GM18873 (cell line): ENCODE data around the gene C12orf42.
A peak's percentile ranks its signal among the peaks of the same experiment; 100 is the strongest.

Source experiments
- ATAC-seq: cut with Tn5 transposase; IDR thresholded peaks from one replicate; pipeline ENCODE4 v1.9.1; 2021; ENCODE audit warnings: mild to moderate bottlenecking, moderate library complexity, moderate number of reproducible peaks; ENCODE audit not compliant: unreplicated experiment, low FRiP score

The C12orf42 gene

GRCh38 chr12:103495469-103496456, at the start of gene C12orf42:
TSS of gene C12orf42 (minus strand) at chr12:103495968. CDS start at chr12:103478426, 17,542 bp downstream.
- ATAC-seq: no peak

DNA sequence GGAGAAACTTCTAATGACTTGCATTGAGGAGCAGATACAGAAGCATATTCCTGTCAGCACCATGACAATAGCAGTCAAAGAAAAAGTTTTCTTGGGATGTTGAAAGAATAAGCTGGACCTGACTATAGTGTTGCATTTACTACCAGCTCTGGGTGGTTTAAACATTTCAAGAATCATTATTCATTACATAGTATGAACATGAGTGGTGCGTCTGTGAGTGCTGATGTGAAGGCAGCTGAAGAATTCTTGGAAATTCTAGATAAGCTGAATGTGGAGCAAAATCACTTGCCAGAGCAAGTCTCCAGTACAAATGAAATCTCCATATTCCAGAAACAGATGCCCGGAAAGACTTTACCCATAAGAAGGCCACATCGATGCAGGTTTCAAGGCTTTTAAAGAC, 46.3 kb upstream of the C12orf42 start:
- no peak for ATAC-seq

GRCh38 chr12:103540319-103540718, 44.6 kb upstream of the C12orf42 start:
- ATAC-seq: no peak

DNA sequence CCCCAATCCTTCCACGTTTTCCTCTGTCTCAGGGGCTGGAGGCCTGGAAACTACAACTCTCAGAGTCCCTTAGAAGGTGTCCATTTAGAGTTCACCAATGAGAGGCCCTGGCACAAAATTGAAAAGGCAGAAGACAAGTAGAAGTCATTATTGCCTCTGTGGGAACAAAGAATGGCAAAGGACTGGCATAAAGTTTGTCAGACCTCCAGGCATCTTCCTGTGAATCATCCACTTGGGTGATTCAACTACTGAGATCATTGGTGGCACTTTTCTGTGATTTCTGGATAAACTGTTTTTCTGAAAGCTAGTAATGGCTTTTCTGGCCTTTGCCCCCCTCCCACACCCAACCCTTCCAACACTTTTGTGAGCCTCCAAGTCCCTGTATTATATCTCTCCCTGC, 42.6 kb upstream of the C12orf42 start:
- ATAC-seq: no peak

DNA sequence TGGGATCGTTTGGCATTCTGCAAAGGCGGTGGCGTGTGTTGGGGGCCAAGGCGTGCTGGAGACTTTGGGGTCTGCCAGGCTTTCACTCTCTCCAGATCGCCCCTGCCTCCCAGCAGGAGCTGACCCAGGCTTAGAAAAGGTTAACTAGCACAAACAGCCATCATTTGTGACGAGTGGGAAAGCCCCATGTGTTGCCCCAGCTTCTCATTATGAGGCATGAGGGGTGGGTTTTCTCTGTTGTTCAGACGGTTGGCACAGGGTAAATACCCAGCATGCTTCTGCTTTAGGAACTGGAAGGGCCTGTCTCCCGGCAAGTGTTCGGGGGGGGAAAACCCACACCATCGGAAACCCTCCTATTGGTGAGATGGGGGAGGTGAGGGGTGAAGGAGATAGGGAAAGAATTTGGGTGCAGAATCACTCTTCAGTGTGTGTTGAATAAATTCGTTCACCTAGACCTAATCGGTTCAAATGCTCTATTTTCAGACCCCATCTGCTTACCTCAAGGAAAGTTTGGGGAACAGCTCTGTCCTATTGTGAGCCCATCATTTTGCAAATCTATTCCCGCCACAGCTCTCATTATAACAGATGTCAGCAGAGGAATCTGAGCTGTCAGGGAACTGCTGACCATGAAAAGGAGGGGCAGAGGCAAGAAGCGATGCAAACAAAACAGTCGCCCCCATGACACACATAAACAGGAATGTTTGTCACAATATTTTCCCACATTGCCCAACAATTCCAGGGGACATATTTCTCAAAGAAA, 34.7 kb upstream of the C12orf42 start:
- no peak for ATAC-seq

- ATAC-seq: no peak
These were observed 33.5 kb upstream of the C12orf42 start for GRCh38 chr12:103529306-103529705.

GRCh38 chr12:103524238-103524875, 28.6 kb upstream of the C12orf42 start:
- no peak for ATAC-seq

- ATAC-seq: no peak
These were observed 28.0 kb upstream of the C12orf42 start for GRCh38 chr12:103523771-103524170.

DNA sequence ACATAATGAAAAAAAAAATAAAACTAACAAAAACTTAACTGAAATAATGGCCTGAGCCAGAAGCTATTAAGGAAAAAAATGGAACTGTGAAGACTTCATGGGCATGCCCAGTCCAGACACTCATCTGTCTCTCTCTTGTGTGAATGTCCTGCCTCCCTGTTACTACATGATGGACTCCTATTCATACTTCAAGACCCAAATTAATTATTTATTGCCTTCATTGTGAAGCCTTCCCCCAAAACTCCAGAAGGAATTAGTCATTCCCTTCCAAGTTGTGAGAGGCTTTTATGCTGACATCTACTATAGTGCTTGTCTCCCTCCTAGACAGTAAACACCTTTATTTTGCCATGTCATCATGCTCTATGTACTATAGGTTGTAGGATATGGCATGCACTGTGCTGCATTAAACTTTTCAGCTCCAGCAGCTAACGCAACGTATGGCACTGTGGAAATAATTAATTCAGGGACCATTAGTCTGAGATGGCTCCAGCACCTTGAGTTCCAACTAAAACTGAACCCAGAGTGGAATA, 25.0 kb upstream of the C12orf42 start:
- no peak for ATAC-seq

DNA sequence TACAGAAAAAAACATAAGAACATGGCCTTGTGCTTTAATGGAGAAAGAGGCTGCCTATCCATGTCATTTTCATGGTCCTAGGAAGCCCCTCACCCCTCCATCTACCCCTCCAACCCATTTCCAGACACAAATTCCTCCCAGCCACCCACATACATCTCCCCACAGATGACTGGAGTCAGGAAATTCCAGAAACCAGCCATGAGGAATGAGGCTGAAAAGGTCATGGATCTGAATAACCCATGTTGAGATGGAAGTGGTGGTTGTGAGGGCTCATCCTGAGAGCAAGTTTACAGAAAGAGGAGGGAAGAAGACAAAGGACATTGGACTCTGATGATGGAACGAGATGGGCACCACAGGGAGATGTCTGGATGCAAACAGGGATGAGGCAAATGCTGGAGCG, 23.9 kb upstream of the C12orf42 start:
- ATAC-seq: no peak

DNA sequence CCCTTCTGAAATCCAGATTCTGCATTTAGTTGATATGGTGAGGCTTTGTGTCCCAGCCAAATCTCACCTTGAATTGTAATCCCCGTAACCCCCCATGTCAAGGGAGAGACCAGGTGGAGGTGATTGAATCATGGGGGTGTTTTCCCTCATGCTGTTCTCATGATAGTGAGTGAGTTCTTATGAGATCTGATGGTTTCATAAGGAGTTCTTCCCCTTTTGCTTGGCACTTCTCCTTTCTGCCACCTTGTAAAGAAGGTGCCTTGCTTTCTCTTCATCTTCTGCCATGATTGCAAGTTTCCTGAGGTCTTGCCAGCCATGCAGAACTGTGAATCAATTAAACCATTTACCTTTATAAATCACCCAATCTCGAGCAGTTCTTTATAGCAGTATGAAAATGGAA, 23.1 kb upstream of the C12orf42 start:
- no peak for ATAC-seq

GRCh38 chr12:103517161-103517560, 21.4 kb upstream of the C12orf42 start:
- ATAC-seq: no peak

- no peak for ATAC-seq
These were observed 19.6 kb upstream of the C12orf42 start for GRCh38 chr12:103515341-103515740.

GRCh38 chr12:103513875-103514274, 18.1 kb upstream of the C12orf42 start:
- ATAC-seq: no peak

GRCh38 chr12:103505371-103506236, 9.8 kb upstream of the C12orf42 start:
- ATAC-seq: peak; percentile 96

GRCh38 chr12:103504606-103505005, 8.8 kb upstream of the C12orf42 start:
- ATAC-seq: no peak

GRCh38 chr12:103503546-103504480, 8.0 kb upstream of the C12orf42 start:
- ATAC-seq: no peak

DNA sequence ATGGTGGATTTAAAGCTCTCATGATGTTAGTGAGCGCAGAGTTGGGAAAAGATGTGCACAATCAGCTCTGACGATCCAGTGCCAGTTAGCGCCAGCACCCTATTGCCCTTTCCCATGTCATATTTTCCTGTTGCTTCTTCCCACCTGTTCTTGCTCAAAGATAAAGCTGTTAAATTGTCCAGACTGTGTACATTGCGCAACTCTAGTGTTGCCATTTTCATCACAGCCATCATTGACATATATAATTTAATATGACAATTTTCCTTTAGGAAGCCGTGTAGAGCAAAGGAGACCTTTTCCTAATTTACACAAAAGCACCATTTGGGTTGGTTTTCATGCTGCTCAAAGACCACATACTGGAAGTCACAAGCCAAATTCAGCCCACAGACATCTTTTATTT, 5.7 kb upstream of the C12orf42 start:
- ATAC-seq: no peak

DNA sequence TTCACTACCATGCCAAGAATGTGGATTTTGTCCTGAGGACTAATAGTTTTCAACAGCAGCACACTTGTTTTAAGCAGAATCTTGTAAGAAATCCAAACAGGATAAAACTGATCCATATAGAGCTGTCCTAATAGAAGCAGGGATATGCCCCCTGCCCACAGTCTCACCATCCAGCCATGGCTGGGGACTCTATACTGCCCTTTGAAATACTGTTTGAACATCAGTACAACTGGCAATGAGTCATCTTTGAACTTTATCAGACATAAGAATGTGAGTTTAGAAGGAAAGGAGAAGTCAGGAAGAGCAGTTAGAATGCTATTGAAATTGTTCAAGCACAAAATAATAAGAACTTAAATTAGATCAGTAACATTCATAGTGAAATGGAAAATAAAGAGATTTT, 3.8 kb upstream of the C12orf42 start:
- ATAC-seq: no peak
